ENCODE results near the gene MGME1. TPM values are rescaled to one million over a fixed set of nuclear protein-coding genes. Genes with fewer than 3 reads are reported as not detected.
"Not testable (repeated sequence)": the region's sequence is repeated elsewhere in the genome, so short reads cannot be mapped to it uniquely, and the experiment has no call there.

The MGME1 gene
- total RNA-seq, 1 donor from 2014 or later, result 12.8 TPM

DNA sequence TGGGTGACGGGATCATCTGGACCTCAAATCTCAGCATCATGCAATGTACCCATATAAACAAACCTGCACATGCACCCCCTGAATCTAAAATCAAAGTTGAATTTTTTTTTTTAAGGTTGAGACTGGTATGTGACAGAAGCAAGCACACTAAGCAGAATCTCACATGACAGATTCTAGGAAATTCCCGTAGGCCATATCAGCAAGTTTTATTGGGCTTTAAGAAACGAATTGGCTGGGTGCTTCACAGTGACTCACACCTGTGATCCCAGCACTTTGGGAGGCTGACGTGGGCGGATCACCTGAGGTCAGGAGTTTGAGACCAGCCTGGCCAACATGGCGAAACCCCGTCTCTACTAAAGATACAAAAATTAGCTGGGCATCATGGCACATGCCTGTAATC, 58.2 kb downstream of the MGME1 start:
- not testable (repeated sequence) for ATAC-seq

DNA sequence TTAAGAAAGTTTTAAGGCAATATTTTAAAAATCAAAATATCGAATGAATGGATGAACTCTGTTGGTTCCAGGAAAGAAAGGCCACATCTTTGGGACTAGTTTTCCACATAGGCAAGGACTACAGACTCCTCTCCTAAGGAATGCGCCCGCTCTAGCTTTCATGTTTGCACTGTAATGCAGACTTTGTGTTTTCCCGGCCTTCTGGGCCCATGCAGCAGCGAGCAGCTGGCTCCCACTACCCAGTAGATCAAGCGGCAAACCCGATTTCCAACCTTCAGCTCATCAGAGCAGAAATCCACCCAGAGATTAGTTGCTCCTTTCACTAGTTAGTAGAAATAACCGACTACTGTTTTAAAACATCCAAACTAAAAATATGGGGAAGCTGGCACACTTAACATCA, 61.2 kb downstream of the MGME1 start:
- no peak for ATAC-seq

DNA sequence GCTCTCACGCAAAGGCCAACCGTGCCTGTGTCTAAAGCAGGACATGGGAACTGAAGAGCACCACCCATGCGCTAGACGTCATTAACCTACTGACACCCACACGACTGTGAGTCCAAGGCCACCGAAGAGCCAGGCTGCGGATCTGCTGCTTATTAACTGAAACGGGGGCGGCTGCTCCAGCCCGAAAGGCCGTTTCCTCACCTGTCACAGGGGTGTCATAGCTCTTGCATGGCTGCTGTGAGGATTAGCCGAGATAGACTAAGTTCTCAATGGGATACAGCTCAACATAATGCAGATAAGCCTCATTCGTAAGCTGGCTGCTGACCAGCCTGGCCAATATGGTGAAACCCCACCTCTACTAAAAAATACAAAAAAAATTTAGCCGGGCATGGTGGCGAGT, 62.2 kb downstream of the MGME1 start:
- ATAC-seq, result no peak

DNA sequence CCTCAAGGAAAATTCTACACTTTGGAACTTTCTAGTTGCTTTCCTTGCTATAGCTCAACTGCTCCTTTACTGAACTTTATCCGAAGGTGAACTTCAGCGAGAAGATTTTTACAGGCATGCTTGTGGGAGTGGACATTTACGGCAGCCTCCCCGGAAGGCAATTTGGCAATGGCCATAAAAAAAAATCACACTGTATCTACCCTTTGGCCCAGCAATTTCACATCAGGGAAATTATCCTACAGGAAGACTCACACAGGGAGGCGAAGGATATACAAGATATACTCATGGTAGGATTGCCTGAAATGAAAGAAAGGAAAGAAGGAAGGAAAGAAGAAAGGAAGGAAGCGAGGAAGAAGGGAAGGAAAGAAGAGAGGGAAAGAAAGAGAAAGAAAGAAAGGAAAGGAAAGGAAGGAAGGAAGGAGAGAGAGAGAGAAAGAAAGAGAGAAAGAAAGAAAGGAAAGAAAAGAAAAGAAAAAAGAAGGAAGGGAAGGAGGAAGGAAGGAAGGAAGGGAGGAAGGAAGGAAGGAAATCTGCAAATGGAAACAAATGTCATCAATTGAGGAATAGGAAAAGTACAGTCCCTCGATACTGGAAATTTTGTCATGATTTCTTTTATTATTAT, 63.2 kb downstream of the MGME1 start:
- no peak for ATAC-seq

DNA sequence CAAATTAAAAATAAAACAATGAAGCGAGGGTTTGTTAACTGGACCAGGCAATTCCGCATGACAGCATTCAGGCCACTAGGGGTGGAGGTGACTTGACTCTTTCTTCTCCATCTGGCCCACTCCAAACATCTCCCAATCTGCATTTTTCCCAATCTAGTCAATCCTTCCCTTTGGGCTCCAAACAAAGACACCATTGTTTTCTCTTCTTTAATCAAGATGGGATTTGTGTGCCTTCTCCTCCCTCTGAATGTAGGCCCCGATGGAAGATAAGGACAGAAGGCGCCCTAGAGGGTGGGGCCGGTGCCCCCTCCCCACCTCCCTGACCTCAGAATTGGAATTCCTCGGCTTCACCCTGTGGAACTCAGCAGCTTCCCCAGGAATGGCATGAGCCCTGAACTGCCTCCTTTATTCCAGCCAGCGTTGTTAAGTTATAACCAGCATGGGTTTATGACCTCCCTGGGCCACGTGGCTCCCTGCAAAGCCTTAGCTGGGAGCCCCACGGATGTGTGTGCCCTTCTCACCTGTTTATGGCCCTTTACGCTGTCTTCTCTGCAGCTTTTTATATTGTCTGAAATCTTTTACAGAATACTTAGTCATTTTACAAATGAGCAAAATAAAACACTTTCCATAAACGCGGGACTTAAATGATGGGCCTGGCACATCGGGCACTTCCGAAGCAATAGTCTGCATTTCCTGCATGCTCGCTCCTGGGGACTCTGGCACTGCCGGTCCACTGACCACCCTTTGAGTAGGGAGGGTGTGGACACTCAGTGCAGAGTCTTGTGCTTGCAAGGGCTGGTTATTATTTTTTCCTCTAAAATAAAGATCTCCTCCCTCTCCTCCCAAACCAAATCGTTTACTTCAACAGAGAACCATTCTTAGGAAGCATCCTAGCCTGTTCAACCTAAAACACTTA, 64.4 kb downstream of the MGME1 start:
- no peak for ATAC-seq

DNA sequence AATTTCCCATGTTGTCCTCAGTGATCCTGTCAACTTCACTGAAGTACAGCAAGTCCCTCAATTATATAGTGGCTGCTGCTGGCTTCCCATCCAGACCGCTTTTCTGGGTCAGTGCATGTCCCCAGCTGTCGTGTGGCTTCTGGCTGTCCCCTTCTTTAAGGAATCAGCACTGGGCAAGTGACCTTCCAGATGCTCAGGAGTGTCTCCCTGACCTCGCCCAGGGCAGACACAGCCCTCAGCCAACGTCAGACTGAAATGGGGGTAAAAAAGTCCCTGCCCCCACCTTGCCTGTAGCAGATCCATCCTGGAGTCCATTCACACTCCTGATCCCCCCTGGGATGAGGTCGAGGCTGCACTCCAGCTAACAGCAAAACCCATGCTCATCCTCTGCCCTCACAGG, 65.2 kb downstream of the MGME1 start:
- ATAC-seq, result no peak

DNA sequence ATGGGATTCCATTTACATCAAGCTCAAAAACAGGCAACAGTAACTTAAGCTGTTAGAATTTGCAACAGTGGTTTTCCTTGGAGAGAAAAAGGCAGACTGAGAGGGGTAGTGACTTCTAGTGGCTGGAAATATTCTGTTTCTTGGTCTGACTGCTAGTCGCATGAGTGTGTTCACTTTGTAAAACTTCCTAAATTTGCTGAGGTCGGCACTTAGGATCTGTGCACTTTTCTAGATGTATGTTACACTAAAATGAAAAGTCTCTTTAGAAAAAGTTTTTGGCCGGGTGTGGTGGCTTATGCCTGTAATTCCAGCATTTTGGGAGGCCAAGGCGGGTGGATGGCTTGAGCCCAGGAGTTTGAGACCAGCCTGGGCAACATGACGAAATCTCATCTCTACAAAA, 70.2 kb downstream of the MGME1 start:
- no peak for ATAC-seq

Other genes starting within 250 kb of the MGME1 start
- gene SNX5, start 224 bp upstream of the MGME1 start, total RNA-seq, result 63.0 TPM
- gene OVOL2, start 88.9 kb downstream of the MGME1 start, total RNA-seq, result 11.0 TPM
- 6.8 TPM for gene KAT14, start 168.8 kb downstream of the MGME1 start, total RNA-seq
- 5.0 TPM for gene PET117, start 168.8 kb downstream of the MGME1 start, total RNA-seq